MM.1S (cell line): ENCODE results near the gene PTPRK.

Experiments
- DNase-seq: peaks from one replicate; pipeline ENCODE4 v3.0.0-alpha.2; 2015
- H2AFZ ChIP-seq: fragments of 300-600 bp; sonication (generic); 2 replicates; pipeline ENCODE4 v1.6.0; 2016; ENCODE audit warnings: antibody characterized with exemption, low read length
- H3F3A ChIP-seq: fragments of 300-600 bp; sonication (generic); 2 replicates; pipeline ENCODE4 v1.6.1; 2016; ENCODE audit warnings: mild to moderate bottlenecking, antibody characterized with exemption, low read length, moderate library complexity, mixed read lengths; ENCODE audit not compliant: insufficient read depth
- H3K27ac ChIP-seq: fragments of 300-600 bp; sonication (generic); 2 replicates; pipeline ENCODE4 v1.5.1; 2016; ENCODE audit warnings: mild to moderate bottlenecking, low read length
- H3K27me3 ChIP-seq: fragments of 300-600 bp; sonication (generic); replicated peaks from 2 replicates; pipeline ENCODE4 v1.6.0; 2016; ENCODE audit warnings: low read length; ENCODE audit not compliant: insufficient read depth
- H3K36me3 ChIP-seq: fragments of 300-600 bp; sonication (generic); replicated peaks from 2 replicates; pipeline ENCODE4 v1.6.1; 2016; ENCODE audit warnings: mild to moderate bottlenecking, low read length, mixed read lengths; ENCODE audit not compliant: insufficient read depth
- H3K4me1 ChIP-seq: fragments of 300-600 bp; sonication (generic); 2 replicates; pipeline ENCODE4 v1.6.1; 2016; ENCODE audit warnings: low read length, mixed read lengths
- H3K4me2 ChIP-seq: fragments of 300-600 bp; sonication (generic); 2 replicates; pipeline ENCODE4 v1.6.0; 2016; ENCODE audit warnings: low read depth, low read length
- H3K4me3 ChIP-seq: fragments of 300-600 bp; sonication (generic); 2 replicates; pipeline ENCODE4 v1.5.1; 2016; ENCODE audit warnings: low read length, mixed read lengths
- H3K79me2 ChIP-seq: fragments of 300-600 bp; sonication (generic); 2 replicates; pipeline ENCODE4 v1.6.1; 2016; ENCODE audit warnings: mixed run types, low read length, mixed read lengths
- H3K9ac ChIP-seq: fragments of 300-600 bp; sonication (generic); 2 replicates; pipeline ENCODE4 v1.6.1; 2016; ENCODE audit warnings: low read length, mixed read lengths
- H3K9me2 ChIP-seq: fragments of 300-600 bp; sonication (generic); replicated peaks from 2 replicates; pipeline ENCODE4 v1.6.1; 2016; ENCODE audit warnings: mild to moderate bottlenecking, low read length, mixed read lengths; ENCODE audit not compliant: insufficient read depth
- H3K9me3 ChIP-seq: fragments of 300-600 bp; sonication (generic); replicated peaks from 2 replicates; pipeline ENCODE4 v1.6.1; 2016; ENCODE audit warnings: mild to moderate bottlenecking, low read length, mixed read lengths; ENCODE audit not compliant: insufficient read depth
- H4K20me1 ChIP-seq: fragments of 300-600 bp; sonication (generic); 2 replicates; pipeline ENCODE4 v1.6.1; 2016; ENCODE audit warnings: mild to moderate bottlenecking, low read length, moderate library complexity, mixed read lengths; ENCODE audit not compliant: insufficient read depth
- EZH2 ChIP-seq: fragments of 300-600 bp; sonication (generic); optimal IDR thresholded peaks from 2 replicates; pipeline ENCODE3; 2017; ENCODE audit warnings: low read depth, mild to moderate bottlenecking, antibody characterized with exemption, low read length, mixed read lengths
- EZH2phosphoT487 ChIP-seq: fragments of 300-600 bp; sonication (generic); IDR thresholded peaks from 2 replicates; pipeline ENCODE4 v1.6.1; 2018; ENCODE audit warnings: antibody characterized with exemption, low read length
- TF ChIP-seq, protein P1 (sequence below): fragments of 300-600 bp; sonication (generic); IDR thresholded peaks from 2 replicates; pipeline ENCODE4 v1.5.1; 2016; ENCODE audit warnings: antibody characterized with exemption, low read length, mixed read lengths

The PTPRK gene

GRCh38 chr6:128246472-128247260 is 273.7 kb downstream of the PTPRK start:
- Histone ChIP-seq H4K20me1 (no peaks in the 10 kb centered on the region), H3K27me3 (no peaks in the 10 kb centered on the region), H3K9ac (no peak overlapping the region), H3F3A (no peaks in the 10 kb centered on the region), H3K4me2 (no peak overlapping the region), H3K4me1 (no peaks in the 10 kb centered on the region), H3K36me3 (no peaks in the 10 kb centered on the region), H3K9me3 (no peaks in the 10 kb centered on the region), H2AFZ (no peak overlapping the region), H3K9me2 (no peaks in the 10 kb centered on the region), H3K79me2 (no peaks in the 10 kb centered on the region), H3K27ac (no peak overlapping the region), H3K4me3 (no peak overlapping the region)
- TF ChIP-seq EZH2 (no peak), EZH2phosphoT487 (no peak)
- TF ChIP-seq, protein P1, sequence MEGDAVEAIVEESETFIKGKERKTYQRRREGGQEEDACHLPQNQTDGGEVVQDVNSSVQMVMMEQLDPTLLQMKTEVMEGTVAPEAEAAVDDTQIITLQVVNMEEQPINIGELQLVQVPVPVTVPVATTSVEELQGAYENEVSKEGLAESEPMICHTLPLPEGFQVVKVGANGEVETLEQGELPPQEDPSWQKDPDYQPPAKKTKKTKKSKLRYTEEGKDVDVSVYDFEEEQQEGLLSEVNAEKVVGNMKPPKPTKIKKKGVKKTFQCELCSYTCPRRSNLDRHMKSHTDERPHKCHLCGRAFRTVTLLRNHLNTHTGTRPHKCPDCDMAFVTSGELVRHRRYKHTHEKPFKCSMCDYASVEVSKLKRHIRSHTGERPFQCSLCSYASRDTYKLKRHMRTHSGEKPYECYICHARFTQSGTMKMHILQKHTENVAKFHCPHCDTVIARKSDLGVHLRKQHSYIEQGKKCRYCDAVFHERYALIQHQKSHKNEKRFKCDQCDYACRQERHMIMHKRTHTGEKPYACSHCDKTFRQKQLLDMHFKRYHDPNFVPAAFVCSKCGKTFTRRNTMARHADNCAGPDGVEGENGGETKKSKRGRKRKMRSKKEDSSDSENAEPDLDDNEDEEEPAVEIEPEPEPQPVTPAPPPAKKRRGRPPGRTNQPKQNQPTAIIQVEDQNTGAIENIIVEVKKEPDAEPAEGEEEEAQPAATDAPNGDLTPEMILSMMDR = no peak
- no peak for DNase-seq

DNA sequence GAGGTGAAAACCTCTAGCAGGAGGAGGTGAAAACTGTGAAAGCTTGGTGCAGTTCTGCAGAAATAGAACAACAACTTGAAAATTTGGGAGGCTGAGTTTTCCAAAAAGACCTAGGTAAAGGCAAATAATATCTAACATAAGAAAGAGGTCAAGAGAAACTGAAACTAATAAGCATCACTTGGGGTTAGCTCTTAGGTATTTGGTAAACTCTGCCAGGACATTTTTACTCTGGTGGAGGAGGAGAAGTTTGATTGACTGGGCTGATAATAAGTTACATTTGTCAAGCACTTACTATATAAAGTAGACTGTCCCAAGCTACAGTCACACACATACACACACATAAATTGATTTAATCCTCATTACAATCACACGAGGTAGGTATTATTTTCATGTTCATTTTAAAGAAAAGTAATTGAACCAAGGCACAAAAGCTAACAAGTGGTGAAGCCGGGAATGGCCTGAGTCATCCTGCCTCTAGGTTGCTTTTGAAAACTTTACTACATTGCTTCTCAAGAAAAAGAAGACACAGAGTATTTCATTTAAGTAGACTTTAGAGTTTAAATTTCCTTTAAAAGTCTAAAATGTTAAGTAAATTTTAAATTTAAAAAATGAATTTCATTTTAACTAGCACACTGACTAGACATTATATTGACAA is 275.5 kb downstream of the PTPRK start:
- Histone ChIP-seq H3F3A (no peaks in the 10 kb centered on the region), H4K20me1 (no peaks in the 10 kb centered on the region), H3K27me3 (no peaks in the 10 kb centered on the region), H3K9me3 (no peaks in the 10 kb centered on the region), H2AFZ (no peak overlapping the region), H3K9ac (no peak overlapping the region), H3K27ac (no peak overlapping the region), H3K9me2 (no peaks in the 10 kb centered on the region), H3K4me3 (no peak overlapping the region), H3K4me2 (no peak overlapping the region), H3K79me2 (no peaks in the 10 kb centered on the region), H3K36me3 (no peaks in the 10 kb centered on the region), H3K4me1 (no peaks in the 10 kb centered on the region)
- TF ChIP-seq EZH2 = no peak
- no peak for TF ChIP-seq EZH2phosphoT487
- TF ChIP-seq, protein P1 = no peak
- peak; percentile 8 for DNase-seq

DNA sequence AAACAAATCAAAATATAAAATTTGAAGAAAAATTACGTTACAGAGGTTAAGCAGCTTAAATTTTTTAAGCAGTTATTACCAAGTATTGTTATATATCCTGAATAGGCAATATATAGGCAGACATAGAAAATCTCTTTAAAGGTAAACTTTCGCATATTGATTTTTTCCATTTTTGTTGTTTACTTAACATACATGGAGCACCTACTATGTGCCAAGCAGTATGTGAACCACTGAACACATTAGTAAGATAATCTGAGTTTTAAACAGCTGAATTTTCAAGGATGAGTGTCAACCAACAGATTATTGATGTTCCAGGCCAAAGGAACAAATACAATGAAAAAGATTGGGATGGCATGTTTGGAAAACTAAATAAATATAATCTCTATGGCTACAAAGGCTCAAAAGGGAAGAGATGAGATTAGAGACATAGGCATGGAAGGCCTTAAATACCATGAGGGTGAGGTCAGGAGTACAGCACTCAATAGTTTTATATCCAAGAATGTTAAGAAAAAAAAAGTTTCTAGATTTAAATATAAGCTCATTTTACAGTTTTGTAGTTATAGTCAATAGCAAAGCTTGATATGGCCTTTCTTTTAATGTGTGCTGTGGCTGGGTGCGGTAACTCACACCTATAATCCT is 277.5 kb downstream of the PTPRK start:
- TF ChIP-seq EZH2 = no peak
- H3K4me3 ChIP-seq = no peak overlapping the region
- no peak overlapping the region for H3K4me2 ChIP-seq
- no peak overlapping the region for H2AFZ ChIP-seq
- DNase-seq = no peak
- H3K27me3 ChIP-seq = no peaks in the 10 kb centered on the region
- H3K4me1 ChIP-seq = no peaks in the 10 kb centered on the region
- H3K79me2 ChIP-seq = no peaks in the 10 kb centered on the region
- H3K36me3 ChIP-seq = no peaks in the 10 kb centered on the region
- H3K27ac ChIP-seq = no peak overlapping the region
- H3F3A ChIP-seq = no peaks in the 10 kb centered on the region
- no peaks in the 10 kb centered on the region for H4K20me1 ChIP-seq
- H3K9ac ChIP-seq = no peak overlapping the region
- no peaks in the 10 kb centered on the region for H3K9me3 ChIP-seq
- H3K9me2 ChIP-seq = no peaks in the 10 kb centered on the region
